Epithelial cell of umbilical artery (primary cell): ENCODE data around the gene ABCA12. TPM values are rescaled to one million over a fixed set of nuclear protein-coding genes. Genes with fewer than 3 reads are reported as not detected.

ENCODE experiments used
- total RNA-seq: library from RNA; depleted of rRNA; stranded (reverse); fragments of >200 nt; gene quantifications from 2 replicates; pipeline ENCODE4 v1.2.3, GENCODE V29; 2014

ABCA12 gene
- under 0.01 TPM in 1 of 2 replicates, not detected in the other for total RNA-seq

GRCh38 chr2:215138479-215138878 is at the start of gene ABCA12:
ABCA12 (minus strand) TSS chr2:215138626; CDS start chr2:215138208, 418 bp downstream.

Other genes with a start within 250 kb of the ABCA12 start
- 10.7 and 18.7 TPM in 2 replicates for gene ATIC, start 173.4 kb upstream of the ABCA12 start, total RNA-seq